HepG2 (cell line): ENCODE measurements around the gene MPST.

Experiments
- ATF2 ChIP-seq: sonication (generic); formaldehyde crosslinking; IDR thresholded peaks from 2 replicates; pipeline ENCODE4 v1.4.0; 2020; ENCODE audit warnings: missing genetic modification reagents
- POLR2AphosphoS5 ChIP-seq: IDR thresholded peaks from 2 replicates; pipeline ENCODE4 v1.6.1; 2012; ENCODE audit warnings: low read depth, low read length
- ZBTB1 ChIP-seq: sonication (generic); formaldehyde crosslinking; IDR thresholded peaks from 2 replicates; pipeline ENCODE4 v1.4.0; 2020; ENCODE audit warnings: missing genetic modification reagents, borderline replicate concordance
- ZSCAN5A ChIP-seq: sonication (generic); formaldehyde crosslinking; IDR thresholded peaks from 2 replicates; pipeline ENCODE4 v1.8.0; 2022; ENCODE audit warnings: mild to moderate bottlenecking, missing genetic modification reagents, borderline replicate concordance

- TF ChIP-seq ZBTB1 (CRISPR knock-in tag) (no peak), POLR2AphosphoS5 (no peak), ZSCAN5A (CRISPR knock-in tag) (no peak), ATF2 (CRISPR knock-in tag) (no peak)
Measured at GRCh38 chr22:36997746-36998145, 21.8 kb upstream of the MPST start.
